Fibroblast of pulmonary artery (primary cell): Measurements from ENCODE around the gene NEK7.

Experiments used
- DNase-seq: peaks from one replicate; pipeline ENCODE4 v3.0.0-alpha.2; 2010; ENCODE audit warnings: low read depth
- H3K4me3 ChIP-seq: replicated peaks from 2 replicates; pipeline ENCODE4 v1.5.1; 2011; ENCODE audit warnings: low read depth, mild to moderate bottlenecking, control low read depth, low read length, moderate library complexity
- TF ChIP-seq, protein P1 (sequence below): IDR thresholded peaks from 2 replicates; pipeline ENCODE4 v1.5.1; 2011; ENCODE audit warnings: mild to moderate bottlenecking, control low read depth, low read length, inconsistent platforms; ENCODE audit errors: missing control alignments

Gene NEK7

DNA sequence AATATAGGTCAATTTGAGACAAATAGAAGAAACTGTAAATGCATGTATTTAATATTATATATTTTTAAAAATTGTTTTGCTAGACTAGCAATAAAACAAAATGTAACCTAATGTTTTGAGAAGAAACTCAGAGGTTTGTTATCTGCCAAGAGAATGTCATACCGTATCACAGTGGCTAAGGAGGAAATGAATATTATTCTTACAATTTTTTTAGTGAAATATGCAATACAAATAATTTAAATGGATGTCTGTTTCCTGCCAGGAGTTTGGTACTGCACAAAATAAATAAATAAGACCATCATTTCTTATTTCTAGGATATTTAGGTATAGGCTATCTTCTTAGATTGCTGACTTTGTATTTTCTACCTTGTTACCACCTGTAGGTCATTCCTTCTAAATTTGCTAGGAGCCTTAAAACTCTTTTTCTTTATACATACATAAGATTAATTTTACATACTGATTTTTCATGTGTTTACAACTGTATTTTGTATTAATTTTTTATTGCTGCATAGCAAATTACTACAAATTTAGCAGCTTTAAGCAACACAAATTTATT is 113.6 kb downstream of the NEK7 start:
- no peak overlapping the region for H3K4me3 ChIP-seq
- DNase-seq, result no peak
- TF ChIP-seq, protein P1, sequence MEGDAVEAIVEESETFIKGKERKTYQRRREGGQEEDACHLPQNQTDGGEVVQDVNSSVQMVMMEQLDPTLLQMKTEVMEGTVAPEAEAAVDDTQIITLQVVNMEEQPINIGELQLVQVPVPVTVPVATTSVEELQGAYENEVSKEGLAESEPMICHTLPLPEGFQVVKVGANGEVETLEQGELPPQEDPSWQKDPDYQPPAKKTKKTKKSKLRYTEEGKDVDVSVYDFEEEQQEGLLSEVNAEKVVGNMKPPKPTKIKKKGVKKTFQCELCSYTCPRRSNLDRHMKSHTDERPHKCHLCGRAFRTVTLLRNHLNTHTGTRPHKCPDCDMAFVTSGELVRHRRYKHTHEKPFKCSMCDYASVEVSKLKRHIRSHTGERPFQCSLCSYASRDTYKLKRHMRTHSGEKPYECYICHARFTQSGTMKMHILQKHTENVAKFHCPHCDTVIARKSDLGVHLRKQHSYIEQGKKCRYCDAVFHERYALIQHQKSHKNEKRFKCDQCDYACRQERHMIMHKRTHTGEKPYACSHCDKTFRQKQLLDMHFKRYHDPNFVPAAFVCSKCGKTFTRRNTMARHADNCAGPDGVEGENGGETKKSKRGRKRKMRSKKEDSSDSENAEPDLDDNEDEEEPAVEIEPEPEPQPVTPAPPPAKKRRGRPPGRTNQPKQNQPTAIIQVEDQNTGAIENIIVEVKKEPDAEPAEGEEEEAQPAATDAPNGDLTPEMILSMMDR, result no peak

DNA sequence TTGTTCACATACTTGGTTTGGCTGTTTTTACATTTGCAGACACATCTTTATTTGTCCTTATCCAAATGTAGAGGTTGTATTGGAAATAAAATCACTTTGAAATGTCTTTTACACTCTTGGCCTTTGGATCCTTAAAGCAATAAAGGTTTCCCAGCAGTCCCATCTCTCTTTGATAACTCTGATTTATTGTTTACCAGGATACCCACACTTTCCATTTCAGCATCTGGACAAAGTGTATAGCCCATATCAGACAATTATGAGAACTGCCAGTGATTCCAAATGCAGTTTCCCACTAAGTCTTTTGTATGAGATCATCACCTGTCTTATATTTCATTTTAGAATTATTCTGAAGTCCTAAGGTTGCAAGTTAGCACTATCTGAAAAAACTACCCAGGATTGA is 114.7 kb downstream of the NEK7 start:
- H3K4me3 ChIP-seq, result no peak overlapping the region
- TF ChIP-seq, protein P1, result no peak
- DNase-seq, result no peak

DNA sequence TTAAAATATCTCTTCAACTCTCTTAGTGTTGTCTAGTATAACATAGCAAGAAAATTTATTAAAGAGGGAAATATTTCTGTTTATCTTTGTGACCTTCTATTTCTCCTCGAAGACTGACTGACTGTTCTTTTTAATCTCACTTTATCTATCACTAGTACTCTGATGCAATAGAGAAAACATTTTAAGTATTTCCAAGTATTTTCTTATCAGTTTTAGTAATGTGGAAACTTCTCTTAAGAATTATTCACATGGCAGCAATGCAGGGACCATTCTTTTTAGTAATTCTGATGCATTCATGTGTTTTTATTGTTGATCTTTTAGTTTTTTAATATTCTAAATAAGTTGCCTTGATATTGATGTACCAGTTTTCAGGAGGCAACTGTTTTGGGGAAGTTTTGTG is 115.7 kb downstream of the NEK7 start:
- TF ChIP-seq, protein P1, result no peak
- peak; percentile 73 for DNase-seq
- H3K4me3 ChIP-seq, result no peak overlapping the region

DNA sequence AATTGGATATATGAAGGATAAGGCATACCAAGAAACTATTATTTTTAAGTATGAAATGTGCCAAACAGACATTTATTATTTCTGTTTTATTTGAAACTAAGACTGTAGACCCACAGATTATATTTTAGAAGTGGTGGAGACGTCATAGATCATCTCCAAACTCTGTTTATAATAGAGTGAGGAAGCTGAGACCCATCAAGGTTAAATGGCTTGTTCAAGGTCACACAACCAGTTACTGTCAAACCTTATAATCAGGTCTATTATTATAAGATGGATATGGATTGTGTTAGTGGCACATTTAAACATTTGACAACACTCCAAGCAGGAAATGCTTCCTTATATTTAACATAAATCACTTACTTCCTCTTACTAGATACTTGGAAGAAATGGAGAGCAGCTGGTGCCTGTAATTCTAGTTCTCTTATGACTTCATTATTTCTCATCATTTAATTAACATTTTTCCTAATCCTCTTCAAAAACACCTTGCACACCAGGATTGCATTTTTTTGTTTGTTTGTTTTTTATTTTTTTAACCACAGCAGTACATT is 117.0 kb downstream of the NEK7 start:
- TF ChIP-seq, protein P1, result no peak
- no peak for DNase-seq

GRCh38 chr1:198275597-198275996 is 118.8 kb downstream of the NEK7 start:
- DNase-seq, result no peak
- TF ChIP-seq, protein P1, result no peak

More for the DNA sequence above, 117.0 kb downstream of the NEK7 start:
- no peak overlapping the region for H3K4me3 ChIP-seq

DNA sequence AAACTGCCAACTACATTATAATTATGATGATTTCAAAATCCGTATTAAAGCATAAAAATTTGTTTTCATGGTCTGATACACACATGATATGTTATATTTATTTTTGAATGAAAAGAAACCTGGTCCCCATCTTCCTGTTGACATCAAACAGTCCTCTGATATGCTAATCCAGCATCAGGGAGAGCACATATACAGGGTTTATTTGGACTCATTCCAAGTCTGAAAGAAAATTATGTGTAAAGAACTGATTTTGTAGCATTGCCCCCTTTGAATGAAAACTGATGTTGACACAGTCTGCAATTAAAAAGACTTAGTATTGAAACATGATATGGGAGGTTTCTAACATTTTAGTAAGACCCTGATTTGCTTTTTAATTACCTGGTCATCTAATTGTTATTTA is 119.4 kb downstream of the NEK7 start:
- DNase-seq, result no peak
- TF ChIP-seq, protein P1, result no peak
- H3K4me3 ChIP-seq, result no peak overlapping the region

More at GRCh38 chr1:198275597-198275996, 118.8 kb downstream of the NEK7 start:
- H3K4me3 ChIP-seq, result no peak overlapping the region

GRCh38 chr1:198278943-198279342 is 122.1 kb downstream of the NEK7 start:
- DNase-seq, result no peak
- no peak overlapping the region for H3K4me3 ChIP-seq
- TF ChIP-seq, protein P1, result no peak
